Measurements from ENCODE around the gene CD59.

DNA sequence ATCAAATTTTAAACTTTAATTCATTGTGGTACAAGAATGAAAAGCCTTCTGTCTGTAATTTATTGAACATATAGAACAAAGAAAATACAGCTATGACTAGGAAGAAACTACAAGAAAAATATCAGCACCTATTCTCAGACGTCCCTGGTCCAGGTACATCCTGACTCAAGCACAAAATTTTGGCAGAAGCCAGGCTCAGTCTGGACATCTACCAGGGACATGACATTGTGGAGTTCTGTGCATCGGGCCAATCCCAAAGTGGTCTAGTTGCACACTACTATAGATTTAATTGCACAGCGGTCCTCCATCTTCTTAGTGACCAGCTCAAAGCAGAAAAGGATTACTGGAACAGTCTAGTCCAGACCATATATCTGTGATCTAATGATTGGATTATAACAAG lies 15.7 kb upstream of the CD59 start:
- TF ChIP-seq SMC3 (IDR thresholded peaks at IDR 0.05; ENCODE audit: low read depth, low read length) (no peak), POLR2A (IDR thresholded peaks at IDR 0.05; ENCODE audit: low read depth, low read length) (no peak)
- TF ChIP-seq, protein P1, sequence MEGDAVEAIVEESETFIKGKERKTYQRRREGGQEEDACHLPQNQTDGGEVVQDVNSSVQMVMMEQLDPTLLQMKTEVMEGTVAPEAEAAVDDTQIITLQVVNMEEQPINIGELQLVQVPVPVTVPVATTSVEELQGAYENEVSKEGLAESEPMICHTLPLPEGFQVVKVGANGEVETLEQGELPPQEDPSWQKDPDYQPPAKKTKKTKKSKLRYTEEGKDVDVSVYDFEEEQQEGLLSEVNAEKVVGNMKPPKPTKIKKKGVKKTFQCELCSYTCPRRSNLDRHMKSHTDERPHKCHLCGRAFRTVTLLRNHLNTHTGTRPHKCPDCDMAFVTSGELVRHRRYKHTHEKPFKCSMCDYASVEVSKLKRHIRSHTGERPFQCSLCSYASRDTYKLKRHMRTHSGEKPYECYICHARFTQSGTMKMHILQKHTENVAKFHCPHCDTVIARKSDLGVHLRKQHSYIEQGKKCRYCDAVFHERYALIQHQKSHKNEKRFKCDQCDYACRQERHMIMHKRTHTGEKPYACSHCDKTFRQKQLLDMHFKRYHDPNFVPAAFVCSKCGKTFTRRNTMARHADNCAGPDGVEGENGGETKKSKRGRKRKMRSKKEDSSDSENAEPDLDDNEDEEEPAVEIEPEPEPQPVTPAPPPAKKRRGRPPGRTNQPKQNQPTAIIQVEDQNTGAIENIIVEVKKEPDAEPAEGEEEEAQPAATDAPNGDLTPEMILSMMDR (conservative IDR thresholded peaks at IDR 0.05; ENCODE audit: low read depth, low read length), result no peak
